B cell (primary cell): ENCODE measurements around the gene BET1. TPM values are rescaled to one million over a fixed set of nuclear protein-coding genes. Genes with fewer than 3 reads are reported as not detected.

Experiments
- ATAC-seq: fragments of 200-7000 bp; cut with Tn5 transposase; one replicate; pipeline ENCODE4 v1.10.0; 2021; ENCODE audit warnings: low read depth, mild to moderate bottlenecking, moderate number of reproducible peaks, moderate library complexity
- CTCF ChIA-PET: fragments of 350-600 bp; sonication (Branson Sonifier 250); formaldehyde crosslinking; loops from one replicate; lab custom pipeline; 2021; ENCODE audit warnings: antibody characterized with exemption, inconsistent platforms; lab: Charles Lee
- POLR2A ChIA-PET: fragments of 350-600 bp; sonication (Branson Sonifier 250); formaldehyde crosslinking; loops from one replicate; lab custom pipeline; 2021; ENCODE audit warnings: antibody characterized with exemption; lab: Charles Lee
- DNase-seq: peaks from one replicate; pipeline ENCODE4 v3.0.0; 2013
- H2AFZ ChIP-seq: 2 replicates; pipeline ENCODE4 v1.6.1; 2012; ENCODE audit warnings: mild to moderate bottlenecking, low read depth, low read length; ENCODE audit not compliant: insufficient read depth, poor library complexity, severe bottlenecking
- H3K27ac ChIP-seq, 2 donors: 1 replicate in 1 of 2; 2 replicates in 1 of 2; pipeline ENCODE4 v1.5.1; 2012 to 2013; ENCODE audit warnings: low read length in 2 of 2, mild to moderate bottlenecking in 2 of 2, moderate library complexity in 1 of 2
- H3K27me3 ChIP-seq, 4 experiments: fragments of 200-600 bp in 1 of 4; sonication (generic) in 1 of 4; replicated peaks in 1 of 4; 1 replicate in 2 of 4; 2 replicates in 2 of 4; pipeline versions ENCODE4 v1.6.1 to v1.7.0; 2013 to 2016; ENCODE audit warnings: low read length in 3 of 4, mild to moderate bottlenecking in 2 of 4, mixed read lengths in 1 of 4, moderate library complexity in 1 of 4; ENCODE audit not compliant: insufficient read depth in 4 of 4, control insufficient read depth in 3 of 4; ENCODE audit errors: control extremely low read depth in 1 of 4
- H3K36me3 ChIP-seq, 2 experiments: replicated peaks in 1 of 2; 1 replicate in 1 of 2; 2 replicates in 1 of 2; pipeline versions ENCODE4 v1.6.1 to v1.7.1; 2013; ENCODE audit warnings: low read length in 1 of 2; ENCODE audit not compliant: insufficient read depth in 2 of 2, control insufficient read depth in 1 of 2; ENCODE audit errors: control extremely low read depth in 1 of 2, extremely low read depth in 1 of 2
- H3K4me1 ChIP-seq, 2 donors: fragments of 200-600 bp in 1 of 2; sonication (generic) in 1 of 2; 1 replicate in 1 of 2; 2 replicates in 1 of 2; pipeline versions ENCODE4 v1.5.1 to v1.6.1; 2013 to 2017; ENCODE audit warnings: low read length in 2 of 2; ENCODE audit not compliant: control insufficient read depth in 2 of 2, insufficient read depth in 2 of 2
- H3K4me2 ChIP-seq: replicated peaks from 2 replicates; pipeline ENCODE3; 2012; ENCODE audit warnings: mild to moderate bottlenecking, low read depth, low read length; ENCODE audit not compliant: poor library complexity, severe bottlenecking
- H3K4me3 ChIP-seq, 5 experiments: fragments of 200-600 bp in 1 of 5; sonication (generic) in 1 of 5; 1 replicate in 3 of 5; 2 replicates in 2 of 5; pipeline versions ENCODE4 v1.5.1 to v1.7.0; 2011 to 2016; ENCODE audit warnings: low read length in 4 of 5, mild to moderate bottlenecking in 4 of 5, low read depth in 2 of 5, control low read depth in 1 of 5, moderate library complexity in 1 of 5; ENCODE audit not compliant: insufficient read depth in 1 of 5; ENCODE audit errors: control extremely low read depth in 1 of 5, extremely low read depth in 1 of 5
- H3K79me2 ChIP-seq: fragments of 200-600 bp; sonication (generic); one replicate; pipeline ENCODE4 v1.6.0; 2016; ENCODE audit warnings: low read length; ENCODE audit not compliant: control insufficient read depth, insufficient read depth
- H3K9ac ChIP-seq: fragments of 200-600 bp; sonication (generic); 2 replicates; pipeline ENCODE4 v1.6.1; 2017; ENCODE audit warnings: mild to moderate bottlenecking, low read length, moderate library complexity
- H3K9me3 ChIP-seq, 3 donors: one replicate each; pipeline versions ENCODE4 v1.6.1 to v1.7.1; 2013; ENCODE audit warnings: low read length in 2 of 3; ENCODE audit not compliant: control insufficient read depth in 2 of 3, insufficient read depth in 1 of 3; ENCODE audit errors: control extremely low read depth in 1 of 3
- H4K20me1 ChIP-seq: 2 replicates; pipeline ENCODE4 v1.6.0; 2012; ENCODE audit warnings: mild to moderate bottlenecking, low read length; ENCODE audit not compliant: insufficient read depth, control insufficient read depth, poor library complexity, severe bottlenecking
- H3K27ac Mint-ChIP-seq: one replicate; pipeline ENCODE4 v1.8.0; 2021; ENCODE audit warnings: mixed read lengths
- H3K27me3 Mint-ChIP-seq: one replicate; pipeline ENCODE4 v1.8.0; 2021; ENCODE audit warnings: mixed read lengths
- H3K4me1 Mint-ChIP-seq: one replicate; pipeline ENCODE4 v1.8.0; 2021; ENCODE audit warnings: mixed read lengths
- H3K4me3 Mint-ChIP-seq: one replicate; pipeline ENCODE4 v1.8.0; 2021; ENCODE audit warnings: mixed read lengths
- H3K9me3 Mint-ChIP-seq: one replicate; pipeline ENCODE4 v1.8.0; 2022; ENCODE audit warnings: mixed read lengths; ENCODE audit not compliant: insufficient read depth
- CTCF ChIP-seq: fragments of 200-600 bp; IDR thresholded peaks from one replicate; pipeline ENCODE4 v1.8.0; 2022; ENCODE audit warnings: antibody characterized with exemption, mild to moderate bottlenecking
- EZH2 ChIP-seq: IDR thresholded peaks from 2 replicates; pipeline ENCODE4 v1.6.1; 2012; ENCODE audit warnings: borderline replicate concordance, low read depth, mild to moderate bottlenecking, moderate library complexity, low read length; ENCODE audit not compliant: insufficient read depth, poor library complexity, severe bottlenecking
- WGBS: methylation state at CpG from one replicate; pipeline ENCODE4 v1.1.5; 2013; ENCODE audit warnings: missing lambda C conversion rate; ENCODE audit not compliant: insufficient coverage; 5-methylcytosine and 5-hydroxymethylcytosine counted together
- intact Hi-C: fragments of 100-400 bp; cut with micrococcal nuclease; formaldehyde crosslinking; loops from one replicate; pipeline ENCODE4 v1.10.0; 2022
- polyA plus RNA-seq: library from polyadenylated mRNA; depleted of rRNA; stranded (reverse); fragments of >200 nt; gene quantifications from 2 replicates; pipeline ENCODE4 v1.2.3, GENCODE V29; 2012
- total RNA-seq, 2 donors: library from RNA; stranded (reverse); fragments of 120-200 nt in 1 of 2; gene quantifications; 1 replicate in 1 of 2; 2 replicates in 1 of 2; pipeline versions ENCODE4 v1.2.3 to v1.2.4, GENCODE V29; 2013 to 2022

Gene BET1
- total and polyA plus RNA-seq, 2 donors (not counting 1 experiment from before 2014, with no cell fraction given): 16.0 to 36.1 TPM

DNA sequence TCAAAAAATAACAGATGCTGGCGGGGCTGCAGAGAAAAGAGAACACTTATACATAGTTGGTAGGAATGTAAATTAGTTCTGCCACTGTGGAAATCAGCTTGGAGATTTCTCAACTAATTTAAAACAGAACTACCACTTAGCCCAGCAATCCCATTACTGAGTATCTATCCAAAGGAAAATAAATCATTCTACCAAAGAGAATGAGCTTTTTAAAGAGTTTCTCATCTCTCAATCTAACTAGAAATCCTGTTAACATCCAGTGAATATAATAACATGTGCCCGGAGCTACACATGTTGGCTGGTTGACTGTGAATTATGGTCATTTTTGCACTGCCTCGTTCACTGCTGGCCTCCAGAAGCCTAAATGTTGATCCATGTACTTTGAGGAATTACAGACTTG, 39.3 kb downstream of the BET1 start:
- no peaks in the 10 kb centered on the region for H3K9me3 Mint-ChIP-seq
- intact Hi-C loops: no loop called here
- TF ChIP-seq EZH2 (no peak), CTCF (no peak)
- no peak overlapping the region for H3K27ac Mint-ChIP-seq
- CTCF ChIA-PET: no interaction called here
- H3K9me3 ChIP-seq: no peaks in the 10 kb centered on the region
- no peaks in the 10 kb centered on the region for H3K4me1 Mint-ChIP-seq
- H3K4me1 ChIP-seq: no peaks in the 10 kb centered on the region
- H3K9ac ChIP-seq: no peak overlapping the region
- no CpG with 5 or more reads among the region's 3 CpGs for WGBS
- no peaks in the 10 kb centered on the region for H3K27me3 ChIP-seq
- H3K4me2 ChIP-seq: no peak overlapping the region
- H3K36me3 ChIP-seq: peaks cover 0 to 2% of the 10 kb centered on the region in 2 experiments
- no peak overlapping the region for H3K4me3 ChIP-seq
- H3K27ac ChIP-seq: no peak overlapping the region
- no peak overlapping the region for H3K4me3 Mint-ChIP-seq
- no peak overlapping the region for H2AFZ ChIP-seq
- POLR2A ChIA-PET: interaction anchor here (0.7 kb wide), 1 partner anchor 101 kb away, joined by 3 read pairs; no protein-coding TSS in a partner anchor
- H4K20me1 ChIP-seq: no peaks in the 10 kb centered on the region
- ATAC-seq (no peak), DNase-seq (no peak)
- H3K79me2 ChIP-seq: no peaks in the 10 kb centered on the region
- H3K27me3 Mint-ChIP-seq: no peaks in the 10 kb centered on the region

GRCh38 chr7:93964262-93964661, 39.9 kb downstream of the BET1 start:
- Histone ChIP-seq H3K9ac (no peak overlapping the region), H3K79me2 (no peaks in the 10 kb centered on the region), H3K27ac (no peak overlapping the region), H3K4me2 (no peak overlapping the region), H3K4me3 (no peak overlapping the region), H3K36me3 (peaks cover 0 to 2% of the 10 kb centered on the region in 2 experiments), H3K27me3 (no peaks in the 10 kb centered on the region), H2AFZ (no peak overlapping the region), H4K20me1 (no peaks in the 10 kb centered on the region), H3K4me1 (no peaks in the 10 kb centered on the region), H3K9me3 (no peaks in the 10 kb centered on the region)
- TF ChIP-seq CTCF: no peak
- TF ChIP-seq EZH2: no peak
- no peak for ATAC-seq
- H3K4me3 Mint-ChIP-seq: no peak overlapping the region
- H3K4me1 Mint-ChIP-seq: no peaks in the 10 kb centered on the region
- no peaks in the 10 kb centered on the region for H3K27me3 Mint-ChIP-seq
- ChIA-PET CTCF (no interaction called here), POLR2A (interaction anchor here (0.7 kb wide), 1 partner anchor 101 kb away, joined by 3 read pairs; no protein-coding TSS in a partner anchor)
- DNase-seq: no peak
- no peaks in the 10 kb centered on the region for H3K9me3 Mint-ChIP-seq
- intact Hi-C loops: no loop called here
- WGBS: no CpG with 5 or more reads among the region's 5 CpGs
- H3K27ac Mint-ChIP-seq: no peak overlapping the region
